T-helper 2 cell treated with Interferon-gamma antibody and Interleukin-4, amounts not matched to agents 5 μg/mL and 100 μg/mL, for 36 hours (primary cell): ENCODE measurements around the gene CD63.

Experiments
- DNase-seq: peaks from one replicate; pipeline ENCODE4 v3.0.0; 2021; ENCODE audit warnings: low spot score
- H3K27ac Mint-ChIP-seq: one replicate; pipeline ENCODE4 v1.8.0; 2021; ENCODE audit warnings: mild to moderate bottlenecking, mixed read lengths
- H3K27me3 Mint-ChIP-seq: one replicate; pipeline ENCODE4 v1.8.0; 2021; ENCODE audit warnings: low read depth, mixed read lengths
- H3K36me3 Mint-ChIP-seq: one replicate; pipeline ENCODE4 v1.8.0; 2021; ENCODE audit warnings: low read depth, mixed read lengths
- H3K4me1 Mint-ChIP-seq: one replicate; pipeline ENCODE4 v1.8.0; 2021; ENCODE audit warnings: low read depth, mixed read lengths
- H3K4me3 Mint-ChIP-seq: one replicate; pipeline ENCODE4 v1.8.0; 2022; ENCODE audit warnings: mild to moderate bottlenecking, moderate library complexity, mixed read lengths
- H3K9me3 Mint-ChIP-seq: one replicate; pipeline ENCODE4 v1.8.0; 2021; ENCODE audit warnings: mixed read lengths

Gene CD63

GRCh38 chr12:55733858-55734257, 5.0 kb upstream of the CD63 start:
- H3K4me1 Mint-ChIP-seq, result peaks cover 32% of the 10 kb centered on the region

GRCh38 chr12:55733021-55733555, 4.3 kb upstream of the CD63 start:
- DNase-seq, result no peak
- Mint-ChIP-seq H3K9me3 (no peaks in the 10 kb centered on the region), H3K27me3 (no peaks in the 10 kb centered on the region), H3K4me1 (peaks cover 28% of the 10 kb centered on the region), H3K4me3 (no peak overlapping the region), H3K27ac (no peak overlapping the region), H3K36me3 (no peaks in the 10 kb centered on the region)

More at GRCh38 chr12:55733858-55734257, 5.0 kb upstream of the CD63 start:
- Mint-ChIP-seq H3K9me3 (no peaks in the 10 kb centered on the region), H3K4me3 (no peak overlapping the region), H3K27me3 (no peaks in the 10 kb centered on the region), H3K27ac (no peak overlapping the region), H3K36me3 (no peaks in the 10 kb centered on the region)
- DNase-seq, result no peak

GRCh38 chr12:55732288-55732687, 3.5 kb upstream of the CD63 start:
- Mint-ChIP-seq H3K27ac (no peak overlapping the region), H3K36me3 (no peaks in the 10 kb centered on the region)

GRCh38 chr12:55729819-55730818, 1.3 kb upstream of the CD63 start:
- no peaks in the 10 kb centered on the region for H3K9me3 Mint-ChIP-seq
- H3K27ac Mint-ChIP-seq, result peak overlapping the region; percentile 90
- peak overlapping the region; percentile 88 for H3K4me3 Mint-ChIP-seq
- peaks cover 26% of the 10 kb centered on the region for H3K4me1 Mint-ChIP-seq
- peaks cover 10% of the 10 kb centered on the region for H3K36me3 Mint-ChIP-seq
- H3K27me3 Mint-ChIP-seq, result no peaks in the 10 kb centered on the region
- DNase-seq, result peak; percentile 34

More at GRCh38 chr12:55732288-55732687, 3.5 kb upstream of the CD63 start:
- Mint-ChIP-seq H3K4me1 (peaks cover 25% of the 10 kb centered on the region), H3K27me3 (no peaks in the 10 kb centered on the region), H3K4me3 (no peak overlapping the region), H3K9me3 (no peaks in the 10 kb centered on the region)
- no peak for DNase-seq

GRCh38 chr12:55728186-55728938, 447 bp downstream of the CD63 start:
- no peaks in the 10 kb centered on the region for H3K27me3 Mint-ChIP-seq
- peaks cover 31% of the 10 kb centered on the region for H3K4me1 Mint-ChIP-seq
- no peak overlapping the region for H3K27ac Mint-ChIP-seq
- no peak for DNase-seq
- peaks cover 18% of the 10 kb centered on the region for H3K36me3 Mint-ChIP-seq
- H3K4me3 Mint-ChIP-seq, result peak overlapping the region; percentile 83
- H3K9me3 Mint-ChIP-seq, result no peaks in the 10 kb centered on the region

- DNase-seq, result no peak
- Mint-ChIP-seq H3K4me3 (peak overlapping the region; percentile 83), H3K36me3 (peaks cover 18% of the 10 kb centered on the region), H3K27me3 (no peaks in the 10 kb centered on the region), H3K27ac (peak overlapping the region; percentile 83), H3K9me3 (no peaks in the 10 kb centered on the region), H3K4me1 (peaks cover 31% of the 10 kb centered on the region)
Measured at GRCh38 chr12:55727643-55728185, 1.1 kb downstream of the CD63 start.

- Mint-ChIP-seq H3K4me3 (peak overlapping the region; percentile 83), H3K27me3 (no peaks in the 10 kb centered on the region), H3K27ac (peak overlapping the region; percentile 83), H3K4me1 (peaks cover 31% of the 10 kb centered on the region), H3K9me3 (no peaks in the 10 kb centered on the region), H3K36me3 (peaks cover 18% of the 10 kb centered on the region)
- DNase-seq, result no peak
Measured at GRCh38 chr12:55726971-55727370, 1.8 kb downstream of the CD63 start.

- H3K27ac Mint-ChIP-seq, result no peak overlapping the region
- no peaks in the 10 kb centered on the region for H3K9me3 Mint-ChIP-seq
- H3K27me3 Mint-ChIP-seq, result no peaks in the 10 kb centered on the region
- H3K4me3 Mint-ChIP-seq, result no peak overlapping the region
- peaks cover 18% of the 10 kb centered on the region for H3K36me3 Mint-ChIP-seq
- DNase-seq, result no peak
- H3K4me1 Mint-ChIP-seq, result peaks cover 28% of the 10 kb centered on the region
Measured at GRCh38 chr12:55725556-55725955, 3.3 kb downstream of the CD63 start.

- peak overlapping the region; percentile 64 for H3K27ac Mint-ChIP-seq
- H3K27me3 Mint-ChIP-seq, result no peaks in the 10 kb centered on the region
- no peaks in the 10 kb centered on the region for H3K9me3 Mint-ChIP-seq
- no peak for DNase-seq
- peak overlapping the region; percentile 39 for H3K4me3 Mint-ChIP-seq
- H3K4me1 Mint-ChIP-seq, result peaks cover 22% of the 10 kb centered on the region
- peaks cover 18% of the 10 kb centered on the region for H3K36me3 Mint-ChIP-seq
Measured at GRCh38 chr12:55724940-55725309, 3.9 kb downstream of the CD63 start.

GRCh38 chr12:55724226-55724939, 4.4 kb downstream of the CD63 start:
- peaks cover 18% of the 10 kb centered on the region for H3K36me3 Mint-ChIP-seq
- H3K4me1 Mint-ChIP-seq, result peaks cover 18% of the 10 kb centered on the region
- DNase-seq, result peak; percentile 54
- H3K27me3 Mint-ChIP-seq, result no peaks in the 10 kb centered on the region
- peak overlapping the region; percentile 39 for H3K4me3 Mint-ChIP-seq
- peak overlapping the region; percentile 64 for H3K27ac Mint-ChIP-seq
- H3K9me3 Mint-ChIP-seq, result no peaks in the 10 kb centered on the region

GRCh38 chr12:55723516-55724225, 5.1 kb downstream of the CD63 start:
- Mint-ChIP-seq H3K27ac (no peak overlapping the region), H3K4me1 (peaks cover 18% of the 10 kb centered on the region), H3K27me3 (no peaks in the 10 kb centered on the region), H3K9me3 (no peaks in the 10 kb centered on the region), H3K4me3 (no peak overlapping the region), H3K36me3 (peaks cover 18% of the 10 kb centered on the region)
- no peak for DNase-seq

GRCh38 chr12:55722948-55723347, 5.9 kb downstream of the CD63 start:
- Mint-ChIP-seq H3K9me3 (no peaks in the 10 kb centered on the region), H3K27ac (no peak overlapping the region), H3K4me3 (no peak overlapping the region), H3K27me3 (no peaks in the 10 kb centered on the region), H3K36me3 (peaks cover 18% of the 10 kb centered on the region), H3K4me1 (peaks cover 21% of the 10 kb centered on the region)
- no peak for DNase-seq
